Loucy (cell line): ENCODE data around the gene FHIT.

ENCODE experiments used
- H2AFZ ChIP-seq: fragments of 200-600 bp; sonication (generic); 2 replicates; pipeline ENCODE4 v1.6.0; 2016; ENCODE audit warnings: antibody characterized with exemption, mild to moderate bottlenecking, low read length, moderate library complexity
- H3F3A ChIP-seq: fragments of 200-600 bp; 2 replicates; pipeline ENCODE4 v1.6.0; 2016; ENCODE audit warnings: antibody characterized with exemption, low read depth, mild to moderate bottlenecking
- H3K27me3 ChIP-seq: fragments of 200-600 bp; sonication (generic); 2 replicates; pipeline ENCODE4 v1.6.1; 2014; ENCODE audit warnings: low read length, mild to moderate bottlenecking; ENCODE audit not compliant: insufficient read depth, poor library complexity, severe bottlenecking
- H3K36me3 ChIP-seq: fragments of 200-600 bp; sonication (generic); 2 replicates; pipeline ENCODE4 v1.6.1; 2016; ENCODE audit warnings: low read length; ENCODE audit not compliant: insufficient read depth
- H3K4me1 ChIP-seq: fragments of 200-600 bp; sonication (generic); 2 replicates; pipeline ENCODE4 v1.5.1; 2014; ENCODE audit warnings: low read length, mild to moderate bottlenecking; ENCODE audit not compliant: insufficient read depth, poor library complexity, severe bottlenecking
- H3K4me2 ChIP-seq: fragments of 200-600 bp; sonication (generic); 2 replicates; pipeline ENCODE4 v1.6.0; 2014; ENCODE audit warnings: antibody characterized with exemption, low read length, low read depth, mild to moderate bottlenecking; ENCODE audit not compliant: poor library complexity, severe bottlenecking
- H3K4me3 ChIP-seq: fragments of 200-600 bp; sonication (generic); 2 replicates; pipeline ENCODE4 v1.5.1; 2014; ENCODE audit warnings: low read length, mild to moderate bottlenecking, mixed read lengths; ENCODE audit not compliant: poor library complexity, severe bottlenecking
- H3K79me2 ChIP-seq: fragments of 200-600 bp; sonication (generic); 2 replicates; pipeline ENCODE4 v1.6.1; 2014; ENCODE audit warnings: low read length; ENCODE audit not compliant: insufficient read depth
- H3K9ac ChIP-seq: fragments of 200-600 bp; sonication (generic); 2 replicates; pipeline ENCODE4 v1.6.0; 2014; ENCODE audit warnings: mild to moderate bottlenecking, low read depth, low read length, moderate library complexity; ENCODE audit not compliant: poor library complexity, severe bottlenecking
- H3K9me2 ChIP-seq: fragments of 200-600 bp; sonication (generic); replicated peaks from 2 replicates; pipeline ENCODE4 v1.6.1; 2016; ENCODE audit warnings: low read depth, low read length, mixed read lengths
- H3K9me3 ChIP-seq: fragments of 200-600 bp; sonication (generic); 2 replicates; pipeline ENCODE4 v1.6.1; 2014; ENCODE audit warnings: mild to moderate bottlenecking, antibody characterized with exemption, low read length, low read depth; ENCODE audit not compliant: insufficient read depth
- H4K20me1 ChIP-seq: fragments of 200-600 bp; sonication (generic); 2 replicates; pipeline ENCODE4 v1.6.0; 2014; ENCODE audit warnings: antibody characterized with exemption, low read length, mild to moderate bottlenecking; ENCODE audit not compliant: insufficient read depth, poor library complexity, severe bottlenecking
- EZH2phosphoT487 ChIP-seq: fragments of 200-600 bp; IDR thresholded peaks from 2 replicates; pipeline ENCODE4 v1.6.1; 2018; ENCODE audit warnings: antibody characterized with exemption, mild to moderate bottlenecking, moderate library complexity, borderline replicate concordance
- TF ChIP-seq, protein P1 (sequence below): fragments of 200-600 bp; sonication (generic); conservative IDR thresholded peaks from 2 replicates; pipeline ENCODE4 v1.5.1; 2014; ENCODE audit warnings: mild to moderate bottlenecking, antibody characterized with exemption, low read length

FHIT gene

DNA sequence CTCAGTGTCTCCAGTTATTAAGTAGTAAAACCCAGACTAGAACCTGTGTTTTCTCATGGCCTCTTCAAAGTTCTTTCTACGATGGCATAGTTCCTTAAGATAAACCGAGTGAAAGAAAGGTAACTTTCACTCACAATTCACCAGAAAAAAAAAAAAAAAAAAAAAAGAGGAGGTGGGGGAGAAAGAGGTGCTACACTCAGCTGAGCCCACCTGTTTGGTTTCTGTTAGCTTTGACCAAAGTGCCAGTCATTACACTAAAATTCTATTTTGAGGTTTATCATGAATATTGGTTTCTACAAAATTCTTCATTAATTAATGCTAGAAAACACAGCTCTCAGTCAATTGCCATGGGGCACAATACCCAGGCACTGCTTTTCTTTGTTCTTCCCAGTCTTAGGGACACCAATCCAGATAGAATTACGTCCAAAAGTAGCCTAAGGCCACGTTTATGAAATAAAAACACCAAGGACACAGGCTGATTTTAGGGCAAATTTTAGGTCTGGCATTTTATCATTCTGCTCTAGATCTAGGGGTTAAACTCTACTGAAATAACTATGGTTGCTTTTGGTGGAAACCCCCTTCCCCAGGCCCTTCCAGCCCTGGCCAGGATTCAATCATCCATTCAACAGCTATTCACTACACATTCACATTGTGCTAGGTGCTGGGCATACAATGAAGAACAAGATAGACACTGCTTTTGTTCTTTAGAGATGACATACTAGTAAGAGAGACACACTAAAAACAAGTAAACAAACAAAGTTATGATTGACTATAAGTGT lies 1097.8 kb downstream of the FHIT start:
- no peak overlapping the region for H3K4me3 ChIP-seq
- no peak for TF ChIP-seq EZH2phosphoT487
- TF ChIP-seq, protein P1, sequence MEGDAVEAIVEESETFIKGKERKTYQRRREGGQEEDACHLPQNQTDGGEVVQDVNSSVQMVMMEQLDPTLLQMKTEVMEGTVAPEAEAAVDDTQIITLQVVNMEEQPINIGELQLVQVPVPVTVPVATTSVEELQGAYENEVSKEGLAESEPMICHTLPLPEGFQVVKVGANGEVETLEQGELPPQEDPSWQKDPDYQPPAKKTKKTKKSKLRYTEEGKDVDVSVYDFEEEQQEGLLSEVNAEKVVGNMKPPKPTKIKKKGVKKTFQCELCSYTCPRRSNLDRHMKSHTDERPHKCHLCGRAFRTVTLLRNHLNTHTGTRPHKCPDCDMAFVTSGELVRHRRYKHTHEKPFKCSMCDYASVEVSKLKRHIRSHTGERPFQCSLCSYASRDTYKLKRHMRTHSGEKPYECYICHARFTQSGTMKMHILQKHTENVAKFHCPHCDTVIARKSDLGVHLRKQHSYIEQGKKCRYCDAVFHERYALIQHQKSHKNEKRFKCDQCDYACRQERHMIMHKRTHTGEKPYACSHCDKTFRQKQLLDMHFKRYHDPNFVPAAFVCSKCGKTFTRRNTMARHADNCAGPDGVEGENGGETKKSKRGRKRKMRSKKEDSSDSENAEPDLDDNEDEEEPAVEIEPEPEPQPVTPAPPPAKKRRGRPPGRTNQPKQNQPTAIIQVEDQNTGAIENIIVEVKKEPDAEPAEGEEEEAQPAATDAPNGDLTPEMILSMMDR, result no peak
- no peak overlapping the region for H2AFZ ChIP-seq
- no peaks in the 10 kb centered on the region for H3F3A ChIP-seq
- no peaks in the 10 kb centered on the region for H3K9me2 ChIP-seq
- H3K9me3 ChIP-seq, result no peaks in the 10 kb centered on the region
- H3K4me1 ChIP-seq, result no peaks in the 10 kb centered on the region
- no peaks in the 10 kb centered on the region for H4K20me1 ChIP-seq
- H3K36me3 ChIP-seq, result no peaks in the 10 kb centered on the region
- H3K27me3 ChIP-seq, result no peaks in the 10 kb centered on the region
- H3K4me2 ChIP-seq, result no peak overlapping the region
- H3K9ac ChIP-seq, result no peak overlapping the region
- no peaks in the 10 kb centered on the region for H3K79me2 ChIP-seq

DNA sequence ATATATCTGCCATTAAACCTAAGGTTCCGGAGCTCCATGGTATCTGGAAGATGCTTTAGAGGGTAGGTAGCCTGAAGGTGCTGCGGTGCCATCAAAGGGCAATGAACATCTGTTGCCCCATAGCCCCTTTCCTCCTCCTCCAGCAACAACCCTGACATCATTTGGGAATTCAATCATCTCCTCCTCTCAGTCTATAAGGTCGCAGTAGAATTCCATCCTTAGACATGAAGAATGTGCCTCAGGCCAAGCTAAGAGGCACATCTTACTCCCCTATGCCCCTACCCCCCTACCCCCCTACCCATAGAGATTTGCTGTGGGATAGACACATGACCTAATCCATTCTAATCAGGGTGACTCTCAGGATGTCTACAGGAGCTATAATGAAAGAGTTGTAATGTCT lies 1101.8 kb downstream of the FHIT start:
- no peaks in the 10 kb centered on the region for H3K27me3 ChIP-seq
- H3F3A ChIP-seq, result no peaks in the 10 kb centered on the region
- H3K79me2 ChIP-seq, result no peaks in the 10 kb centered on the region
- H3K4me3 ChIP-seq, result no peak overlapping the region
- no peaks in the 10 kb centered on the region for H3K9me3 ChIP-seq
- H3K36me3 ChIP-seq, result no peaks in the 10 kb centered on the region
- TF ChIP-seq, protein P1, result no peak
- no peak for TF ChIP-seq EZH2phosphoT487
- H3K9me2 ChIP-seq, result no peaks in the 10 kb centered on the region
- H3K4me1 ChIP-seq, result no peaks in the 10 kb centered on the region
- H2AFZ ChIP-seq, result no peak overlapping the region
- H4K20me1 ChIP-seq, result no peaks in the 10 kb centered on the region
- H3K9ac ChIP-seq, result no peak overlapping the region
- no peak overlapping the region for H3K4me2 ChIP-seq

DNA sequence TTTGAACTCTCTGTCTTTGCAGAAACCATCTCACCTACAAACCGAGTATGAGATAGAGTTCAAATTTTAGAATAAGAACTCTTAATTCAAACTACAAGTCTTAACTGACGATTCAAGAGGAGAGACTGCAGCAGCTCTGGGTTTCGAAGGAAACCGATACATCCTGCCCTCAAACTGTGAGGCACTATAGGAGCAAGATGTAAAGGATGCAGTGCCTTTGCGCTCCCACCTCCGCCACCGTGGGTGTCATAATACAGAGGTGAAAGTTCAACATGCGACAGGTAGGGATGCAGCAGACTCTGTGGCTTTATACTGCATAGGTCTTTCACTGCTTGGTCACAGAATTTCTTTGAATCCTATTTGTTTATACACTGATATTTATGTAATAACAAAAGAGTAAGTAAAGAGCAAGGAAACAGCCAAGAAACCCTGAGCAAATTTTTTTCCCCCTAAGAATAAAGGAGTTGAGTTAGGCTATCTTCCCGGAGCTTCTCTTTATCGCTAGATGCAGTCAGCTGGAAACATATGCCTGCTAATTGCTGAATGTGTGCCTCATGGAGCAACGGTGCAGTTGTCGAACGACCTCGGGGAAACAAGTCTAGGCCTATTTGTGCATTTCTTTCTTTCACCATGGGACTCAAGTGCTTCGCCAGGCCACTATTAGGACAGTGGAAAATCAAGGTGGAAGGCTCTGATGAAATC lies 1103.9 kb downstream of the FHIT start:
- Histone ChIP-seq H3K9ac (no peak overlapping the region), H3K9me3 (no peaks in the 10 kb centered on the region), H4K20me1 (no peaks in the 10 kb centered on the region), H3F3A (no peaks in the 10 kb centered on the region), H3K4me1 (no peaks in the 10 kb centered on the region), H3K4me3 (no peak overlapping the region), H3K36me3 (no peaks in the 10 kb centered on the region), H3K79me2 (no peaks in the 10 kb centered on the region), H2AFZ (no peak overlapping the region), H3K27me3 (no peaks in the 10 kb centered on the region), H3K9me2 (no peaks in the 10 kb centered on the region), H3K4me2 (no peak overlapping the region)
- no peak for TF ChIP-seq EZH2phosphoT487
- TF ChIP-seq, protein P1, result no peak
